Occipital lobe (tissue), 2 donors: ENCODE data around the gene POU5F2. TPM values are rescaled to one million over a fixed set of nuclear protein-coding genes. Genes with fewer than 3 reads are reported as not detected.

Experiments used
- DNase-seq: peaks from one replicate; lab custom pipeline; 2025; lab: John Stamatoyannopoulos, UW
- total RNA-seq: library from RNA; depleted of rRNA; stranded (reverse); fragments of >200 nt; gene quantifications from one replicate; pipeline ENCODE4 v1.2.3, GENCODE V29; 2014

The POU5F2 gene, protein sequence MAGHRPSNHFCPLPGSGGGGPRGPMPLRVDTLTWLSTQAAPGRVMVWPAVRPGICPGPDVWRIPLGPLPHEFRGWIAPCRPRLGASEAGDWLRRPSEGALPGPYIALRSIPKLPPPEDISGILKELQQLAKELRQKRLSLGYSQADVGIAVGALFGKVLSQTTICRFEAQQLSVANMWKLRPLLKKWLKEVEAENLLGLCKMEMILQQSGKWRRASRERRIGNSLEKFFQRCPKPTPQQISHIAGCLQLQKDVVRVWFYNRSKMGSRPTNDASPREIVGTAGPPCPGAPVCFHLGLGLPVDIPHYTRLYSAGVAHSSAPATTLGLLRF
- total RNA-seq, result 6.9 TPM

DNA sequence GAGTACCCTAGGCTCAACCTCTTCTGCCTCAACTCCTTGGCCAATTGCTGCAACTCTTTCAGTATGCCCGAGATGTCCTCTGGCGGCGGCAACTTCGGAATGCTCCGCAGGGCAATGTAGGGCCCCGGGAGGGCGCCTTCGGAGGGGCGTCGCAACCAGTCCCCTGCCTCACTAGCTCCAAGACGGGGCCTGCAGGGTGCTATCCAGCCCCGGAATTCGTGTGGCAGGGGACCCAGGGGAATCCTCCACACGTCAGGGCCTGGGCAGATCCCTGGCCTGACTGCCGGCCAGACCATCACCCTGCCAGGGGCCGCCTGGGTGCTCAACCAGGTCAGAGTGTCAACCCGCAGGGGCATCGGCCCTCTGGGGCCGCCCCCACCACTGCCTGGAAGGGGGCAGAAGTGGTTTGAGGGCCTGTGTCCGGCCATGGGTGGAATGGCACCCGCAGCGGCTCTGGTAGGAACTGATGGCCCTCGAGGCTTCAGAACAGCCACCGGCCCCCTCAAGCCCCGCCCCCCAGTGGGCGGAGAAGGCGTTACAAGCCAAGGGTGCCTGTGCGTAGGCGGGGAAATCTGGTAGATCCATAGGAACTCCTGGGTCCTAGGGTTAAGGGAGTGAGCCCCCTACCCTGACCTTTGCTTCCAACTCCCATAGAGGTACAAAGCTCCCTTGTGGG, at the start of gene POU5F2:
TSS of gene POU5F2 (minus strand) at position 465 of the 676 bp plus-strand sequence. CDS start at position 428, 37 bp downstream.
- no peak for DNase-seq

DNA sequence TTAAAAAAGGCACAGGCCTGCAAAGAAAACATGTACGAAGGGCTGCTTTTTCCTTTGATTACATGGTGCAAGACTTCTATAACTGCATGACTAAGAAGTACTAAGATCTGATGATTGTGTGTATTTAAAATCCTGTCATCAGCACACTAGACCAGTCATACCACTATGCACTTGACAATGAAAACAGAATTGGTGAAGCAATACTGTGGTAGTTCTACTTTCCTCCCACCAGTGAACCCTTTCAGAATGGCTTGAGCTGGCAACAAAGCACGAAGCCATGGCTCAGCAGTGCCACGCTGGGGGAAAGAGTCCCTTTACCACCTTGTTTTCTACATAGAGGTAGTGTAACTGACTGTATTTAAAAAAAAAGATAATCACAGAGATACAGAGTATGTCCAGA, 49.0 kb upstream of the POU5F2 start:
- no peak for DNase-seq

DNA sequence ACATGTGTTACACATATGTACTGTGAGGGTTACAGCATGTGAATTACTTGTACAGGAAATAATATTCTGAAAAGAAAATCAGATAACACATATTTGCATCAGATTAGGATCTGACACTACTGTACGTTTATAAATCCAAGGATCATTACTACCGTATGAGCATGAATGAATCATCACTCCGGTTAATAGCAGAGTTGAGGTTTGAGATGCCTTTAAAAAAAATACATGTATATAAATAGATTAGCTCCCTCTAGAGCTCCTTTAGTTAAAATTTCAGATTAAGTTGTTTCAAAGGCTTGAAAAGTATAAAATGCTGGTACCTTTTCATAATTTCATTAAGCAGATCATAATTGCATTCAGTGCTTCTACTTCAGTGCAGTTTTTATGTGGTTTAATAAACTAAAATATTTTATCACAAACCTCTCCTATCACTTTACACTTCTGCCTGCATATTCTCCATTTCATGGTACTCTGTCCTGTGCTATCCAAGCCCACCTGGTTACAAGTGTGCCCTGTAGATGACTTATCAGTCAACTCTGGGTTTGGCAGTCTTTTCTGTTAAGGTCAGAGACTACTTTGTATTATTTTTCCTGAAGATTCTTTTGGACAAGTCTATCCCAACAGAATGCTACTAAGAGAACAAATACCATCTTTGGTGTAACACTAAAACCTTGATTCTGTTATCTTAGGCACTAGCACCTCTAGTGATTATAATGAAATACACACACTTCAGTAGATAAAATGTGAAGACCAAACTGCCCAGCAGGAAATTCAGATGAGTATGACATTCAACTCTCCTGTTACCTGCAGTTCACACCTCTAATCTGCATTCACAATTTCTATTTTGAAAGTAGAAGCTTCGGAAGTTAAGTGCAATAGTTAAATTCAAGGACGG, 48.0 kb upstream of the POU5F2 start:
- DNase-seq, result no peak

DNA sequence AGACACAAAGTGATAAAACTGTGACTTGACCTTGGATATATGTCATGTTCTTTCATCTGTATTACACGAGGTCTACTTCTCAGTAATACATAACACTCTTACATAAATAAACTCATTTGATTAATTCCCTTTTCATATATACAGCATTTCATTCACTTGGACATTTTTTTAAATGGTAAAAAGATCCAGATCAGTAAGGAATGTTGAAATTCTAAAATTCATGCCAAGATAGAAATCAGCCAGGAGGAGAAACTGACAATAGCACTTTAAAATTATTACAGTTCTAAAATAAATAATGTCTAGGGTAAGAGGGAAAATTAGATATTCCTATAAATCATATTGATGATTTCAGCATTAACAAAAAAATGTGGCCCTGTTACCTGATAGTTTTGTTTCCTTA, 46.2 kb upstream of the POU5F2 start:
- DNase-seq, result no peak

DNA sequence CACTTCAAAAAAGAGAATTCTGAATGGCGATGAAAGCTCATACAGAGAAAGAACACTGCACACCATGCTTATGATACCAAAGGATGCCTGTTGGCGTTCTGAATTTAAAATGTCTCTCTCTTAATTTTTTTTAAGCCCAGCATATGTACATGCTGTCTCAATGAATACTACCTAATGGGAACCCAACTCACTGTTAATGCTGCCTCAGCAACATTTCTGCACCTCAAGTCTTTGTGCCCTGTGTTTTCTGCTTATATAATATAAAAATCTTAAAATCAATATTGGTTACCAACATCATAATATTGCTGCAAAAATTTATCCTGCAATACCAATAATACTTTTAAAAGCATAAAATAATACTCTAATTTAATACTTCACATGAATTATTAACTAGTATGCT, 44.1 kb upstream of the POU5F2 start:
- DNase-seq, result no peak

DNA sequence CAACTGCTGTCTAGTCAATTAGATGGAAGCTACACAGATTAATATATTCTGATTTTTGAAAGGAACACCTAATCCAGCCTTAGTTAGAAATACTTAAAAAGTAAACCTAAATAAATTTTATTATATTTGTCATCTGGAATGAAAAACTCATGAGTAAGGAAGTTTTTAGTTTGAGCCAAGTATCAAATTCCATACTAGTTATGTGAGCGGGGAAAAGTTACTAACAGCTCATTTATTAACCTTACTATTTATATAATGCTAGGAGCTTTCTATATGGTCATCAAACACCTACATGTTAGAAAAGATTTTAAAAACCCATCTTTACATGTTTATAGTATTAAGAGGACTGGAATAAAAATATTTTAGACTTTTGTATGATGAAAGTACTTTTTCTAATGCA, 41.6 kb upstream of the POU5F2 start:
- DNase-seq, result no peak

DNA sequence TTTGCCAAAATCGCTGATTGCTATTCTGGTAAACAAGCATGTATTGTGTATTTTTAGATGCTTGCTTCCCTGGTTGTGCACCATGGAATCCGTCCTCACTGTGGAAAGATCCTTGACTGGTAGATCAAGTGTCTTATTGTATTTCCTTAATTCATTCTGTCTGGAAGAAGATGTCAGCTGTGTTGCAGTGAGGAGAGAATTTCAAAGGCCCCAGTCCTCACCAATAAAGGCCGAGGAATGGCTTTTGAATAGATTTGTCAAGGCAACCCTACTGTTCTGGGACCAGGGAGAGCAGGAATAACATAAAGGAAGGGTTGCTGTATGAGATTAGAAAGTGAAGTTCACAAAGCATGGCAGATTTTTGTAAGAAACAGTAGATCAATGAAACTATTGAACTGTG, 36.2 kb upstream of the POU5F2 start:
- DNase-seq, result no peak

DNA sequence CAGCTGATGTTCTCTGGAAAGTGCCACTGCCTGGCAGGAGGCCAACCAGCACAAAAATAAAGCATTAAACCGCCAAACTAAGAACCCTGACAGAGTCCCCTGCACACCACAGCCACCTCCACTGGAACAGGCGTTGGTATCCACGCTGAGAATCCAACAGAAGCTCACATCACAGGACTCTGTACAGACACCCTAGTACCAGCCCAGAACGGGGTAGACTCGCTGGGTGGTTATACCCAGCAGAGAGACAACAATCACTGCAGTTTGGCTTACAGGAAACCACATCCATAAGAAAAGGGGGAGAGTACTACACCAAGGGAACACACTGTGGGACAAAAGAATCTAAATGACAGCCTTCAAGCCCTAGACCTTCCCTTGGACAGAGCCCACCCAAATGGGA, 15.0 kb upstream of the POU5F2 start:
- DNase-seq, result no peak

DNA sequence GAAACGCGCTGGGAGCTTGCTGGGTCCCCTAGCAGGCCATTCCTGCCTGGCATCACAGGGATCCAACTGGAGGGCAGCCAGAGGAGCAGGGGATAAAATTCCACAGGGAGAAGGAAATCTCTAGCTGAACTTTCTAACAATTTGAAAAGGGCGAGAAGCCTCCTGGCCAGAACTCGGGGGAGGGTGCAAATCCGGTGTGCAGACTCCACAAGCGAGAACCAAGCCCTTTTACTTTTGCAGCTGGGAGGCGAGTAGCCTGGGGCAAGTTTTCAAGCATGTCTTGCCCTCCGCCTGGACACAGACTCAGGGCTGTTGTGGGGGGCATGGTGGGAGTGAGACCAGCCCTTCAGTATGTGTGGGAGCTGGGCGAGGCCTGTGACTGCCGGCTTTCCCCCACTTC, 14.3 kb upstream of the POU5F2 start:
- no peak for DNase-seq

DNA sequence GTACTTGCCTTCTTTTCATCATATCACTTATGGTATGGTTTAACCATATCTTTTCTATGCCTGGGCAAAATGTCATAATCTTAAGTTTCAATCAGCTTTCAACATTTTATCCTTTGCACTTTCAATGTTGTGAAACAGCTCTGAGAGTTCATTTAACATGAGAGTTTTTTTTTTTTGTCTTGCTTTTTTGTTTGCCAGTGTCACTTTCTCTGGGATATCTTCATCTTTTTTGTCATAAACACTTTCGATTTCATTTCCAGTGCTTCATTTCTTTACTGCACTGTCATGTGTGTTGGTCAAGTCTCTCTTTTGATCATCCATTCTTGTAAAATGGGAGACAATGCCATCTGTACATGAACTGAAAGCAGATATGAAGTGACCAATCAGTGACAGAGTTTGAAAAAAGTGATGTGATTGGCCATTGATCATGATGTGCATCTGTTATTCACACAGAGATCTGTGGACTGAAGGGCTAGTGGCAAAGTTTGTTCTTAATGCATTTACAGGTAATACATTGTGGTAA, 7.5 kb upstream of the POU5F2 start:
- DNase-seq, result no peak

DNA sequence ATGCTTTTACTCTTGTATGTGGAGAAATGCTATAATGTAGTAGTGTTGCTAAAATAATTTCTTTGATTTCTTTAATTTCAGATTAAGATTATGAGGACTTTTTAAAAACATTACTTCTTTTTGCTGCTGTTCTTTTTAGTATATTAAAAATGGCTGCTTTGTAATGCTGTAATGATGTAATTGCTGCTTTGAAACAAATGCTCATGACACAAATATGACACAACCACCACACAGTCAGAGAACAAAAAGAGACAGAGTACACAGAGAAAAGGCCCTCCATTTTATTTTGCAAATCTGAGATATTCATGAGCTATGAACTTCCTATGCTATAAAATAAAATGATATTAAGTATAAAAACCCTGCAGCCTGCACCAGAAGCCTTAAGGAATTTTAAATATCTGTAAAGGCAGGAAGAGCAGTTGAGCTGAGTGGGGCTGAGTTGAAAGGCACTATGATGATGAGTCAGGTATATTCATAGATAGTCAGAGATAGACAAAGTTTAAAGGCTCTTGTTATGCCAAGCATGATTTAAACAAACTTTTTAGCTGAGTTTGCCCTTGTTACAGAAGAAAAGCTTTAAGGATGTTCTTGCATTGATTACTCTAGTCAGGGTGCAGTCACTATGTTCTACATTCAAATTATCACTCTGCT, 5.1 kb upstream of the POU5F2 start:
- DNase-seq, result no peak

DNA sequence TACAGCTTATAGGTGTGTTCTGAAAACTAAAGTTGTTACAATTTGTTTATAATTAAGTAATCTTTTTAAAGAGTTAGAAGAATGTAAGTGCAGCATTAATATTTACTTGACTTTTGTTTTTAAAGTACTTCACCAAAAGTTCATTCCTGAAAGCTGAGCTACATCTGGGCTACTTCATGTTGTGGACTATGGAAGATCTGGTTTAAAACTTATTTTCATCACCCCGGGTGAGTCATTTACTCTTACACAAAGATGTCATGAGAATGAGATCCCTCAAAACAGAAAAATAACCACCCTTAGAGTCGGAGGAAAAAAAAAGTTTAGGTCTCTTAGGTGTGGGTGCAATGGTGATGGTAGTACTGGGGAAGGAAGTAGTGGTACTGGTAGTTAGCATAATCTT, 5.1 kb downstream of the POU5F2 start:
- DNase-seq, result no peak

DNA sequence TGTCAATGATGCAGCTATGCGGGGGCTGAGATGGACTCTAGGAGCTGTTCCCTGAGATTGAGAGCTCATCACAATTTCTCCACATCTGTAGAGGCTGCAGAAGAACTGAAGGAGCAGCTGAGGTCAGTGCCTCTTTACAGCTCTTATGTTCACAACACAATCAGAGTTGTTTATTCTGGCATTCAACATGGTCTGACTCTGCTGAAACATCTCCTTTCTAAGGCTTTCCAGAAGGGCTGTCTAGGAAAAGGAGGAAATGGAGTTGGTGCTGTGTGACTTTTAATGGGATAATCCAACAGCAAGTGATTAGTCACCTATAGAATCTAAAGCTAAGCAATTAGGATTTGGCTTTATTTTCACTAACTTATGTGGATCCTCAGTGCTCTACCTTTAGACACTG, 6.0 kb downstream of the POU5F2 start:
- DNase-seq, result no peak

DNA sequence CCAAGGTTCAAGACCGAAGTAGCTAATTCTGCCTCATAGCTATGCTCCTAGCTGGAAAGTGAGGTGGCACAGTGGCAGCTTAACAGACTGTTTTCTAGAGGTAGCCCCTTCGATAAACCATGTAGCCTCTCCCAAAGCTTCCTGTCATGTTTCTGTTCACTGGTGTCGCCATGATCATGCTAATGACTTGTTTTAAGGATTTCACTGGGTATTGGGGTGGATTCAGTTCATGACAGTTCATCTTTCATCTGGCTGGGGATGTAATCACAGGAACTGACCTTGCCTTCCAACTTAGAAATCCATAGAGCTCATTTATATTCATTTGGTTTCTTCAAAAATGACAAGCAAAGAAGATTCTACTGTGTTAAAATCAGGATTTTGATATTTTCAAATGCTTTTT, 9.4 kb downstream of the POU5F2 start:
- DNase-seq, result no peak

DNA sequence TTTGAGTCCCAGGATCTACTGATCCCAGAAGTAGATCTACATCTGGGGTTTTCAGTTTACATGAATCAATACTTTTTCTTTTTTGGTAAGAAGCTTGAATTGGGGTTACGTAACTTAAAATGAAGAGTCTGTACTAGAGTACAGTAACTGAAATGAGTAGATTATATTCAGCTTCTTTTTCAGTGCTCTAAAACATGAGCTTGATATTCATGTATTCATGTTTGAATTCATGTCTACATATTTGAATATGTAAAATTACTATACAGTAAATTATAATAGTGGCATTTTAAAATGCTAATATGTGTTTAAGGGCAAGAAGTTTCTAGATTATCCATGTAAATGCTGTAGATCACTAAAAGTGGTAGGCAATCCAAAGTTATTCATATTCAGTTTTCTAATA, 14.8 kb downstream of the POU5F2 start:
- no peak for DNase-seq

DNA sequence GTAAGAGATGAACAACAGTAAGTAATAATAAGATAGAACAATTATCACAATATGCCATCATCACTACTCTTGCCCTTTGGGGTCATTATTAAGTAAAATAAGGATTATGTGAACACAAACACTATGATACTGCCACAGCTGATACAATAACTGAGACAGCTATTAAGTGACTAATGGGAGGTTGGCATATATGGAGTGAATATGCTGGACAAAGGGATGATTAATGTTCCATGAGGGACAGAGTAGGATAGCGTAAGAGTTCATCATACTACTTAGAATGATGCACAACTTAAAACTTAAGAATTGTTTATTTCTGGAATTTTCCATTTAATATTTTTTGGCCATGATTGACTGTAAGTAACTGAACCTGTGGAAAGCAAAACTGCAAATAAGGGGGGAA, 16.6 kb downstream of the POU5F2 start:
- DNase-seq, result no peak

DNA sequence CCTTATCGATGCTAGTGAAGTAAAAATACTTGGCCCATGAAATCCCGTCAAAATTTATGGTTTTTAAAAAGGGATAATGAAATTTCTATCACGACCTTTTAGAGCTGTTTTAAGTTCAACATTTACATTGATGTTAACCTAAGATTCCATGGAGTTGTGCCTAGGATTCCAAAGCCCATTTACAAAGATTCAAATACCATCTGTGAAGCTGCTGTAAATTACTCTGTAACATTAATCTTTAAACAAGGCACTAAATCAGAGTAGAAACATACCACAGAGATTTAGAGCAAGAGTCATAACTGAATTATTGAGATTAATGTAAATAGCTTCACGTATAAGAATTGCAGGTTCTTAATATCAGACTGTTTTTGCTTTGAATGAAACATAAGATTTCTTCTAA, 17.7 kb downstream of the POU5F2 start:
- no peak for DNase-seq

DNA sequence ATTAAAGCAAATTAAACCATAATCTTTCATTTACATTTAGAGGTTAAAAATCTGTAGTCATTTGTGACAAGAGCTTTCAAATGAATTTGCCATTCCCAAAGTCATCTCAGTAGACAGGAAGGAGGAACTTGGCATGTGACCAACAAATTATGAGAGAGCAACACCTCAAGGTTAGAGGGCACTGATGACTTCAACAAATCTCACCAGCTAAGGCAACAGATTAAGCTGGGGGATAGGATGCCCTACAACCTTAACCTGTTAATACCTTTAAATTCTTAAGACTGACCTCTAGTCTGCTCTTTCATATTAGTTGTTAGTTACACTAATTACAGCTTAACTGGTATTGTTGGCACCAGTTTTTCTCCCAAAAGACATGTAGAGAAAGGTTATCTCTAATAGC, 18.4 kb downstream of the POU5F2 start:
- no peak for DNase-seq

DNA sequence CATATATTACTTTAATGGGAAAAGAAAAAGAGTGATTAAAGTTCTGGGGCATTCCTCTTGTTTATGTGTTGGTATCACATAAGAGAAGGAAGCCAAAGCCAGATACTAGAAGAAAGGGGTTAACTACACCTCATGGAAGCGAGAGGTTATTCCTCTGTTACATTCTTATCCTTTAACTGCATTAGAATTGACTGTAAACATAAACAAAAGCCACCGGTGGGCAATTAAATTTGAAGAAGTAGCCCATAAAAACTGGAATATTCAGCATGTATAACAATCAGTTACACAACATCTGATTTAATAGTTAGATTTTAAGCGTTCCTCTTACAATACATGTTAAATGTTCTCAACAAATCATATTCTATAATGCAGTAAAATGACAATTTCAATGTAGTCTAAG, 18.8 kb downstream of the POU5F2 start:
- DNase-seq, result no peak

DNA sequence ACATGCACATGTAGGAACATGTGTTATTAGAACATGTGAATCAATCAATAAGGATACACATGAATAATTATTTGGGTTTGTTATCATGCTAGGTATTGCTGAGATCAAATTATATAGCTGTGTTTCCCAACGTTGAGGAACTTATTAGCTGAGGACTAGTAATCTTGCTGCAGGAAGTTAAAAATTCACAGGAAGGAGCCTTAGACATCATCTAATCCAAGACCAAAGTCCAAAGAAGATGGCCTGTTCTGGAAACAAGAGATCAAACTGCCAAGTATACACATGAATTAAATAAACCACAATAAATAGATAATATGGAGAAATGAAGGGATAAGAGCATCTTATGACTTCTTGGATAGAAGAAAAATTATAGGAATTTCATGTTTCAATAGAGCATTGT, 19.9 kb downstream of the POU5F2 start:
- no peak for DNase-seq

DNA sequence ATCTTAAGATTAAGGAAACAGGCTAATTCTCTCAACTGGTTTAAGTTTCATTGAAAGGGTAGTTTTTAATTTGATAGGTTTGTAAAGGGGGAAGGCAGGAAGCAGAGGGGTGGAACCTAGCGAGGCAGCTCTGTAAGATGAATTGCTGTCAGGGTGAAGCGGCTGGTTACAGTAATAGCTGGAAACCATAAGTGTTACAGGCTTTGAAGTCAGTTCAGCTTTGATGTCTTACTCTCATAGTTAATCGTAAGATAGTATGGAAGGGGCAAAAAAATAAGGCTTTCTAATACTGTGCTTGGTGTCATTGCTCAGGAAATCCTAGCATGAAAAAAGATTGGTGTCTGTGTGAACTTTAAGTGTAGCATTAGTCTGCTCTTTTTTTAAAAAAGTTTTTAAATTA, 20.3 kb downstream of the POU5F2 start:
- no peak for DNase-seq

DNA sequence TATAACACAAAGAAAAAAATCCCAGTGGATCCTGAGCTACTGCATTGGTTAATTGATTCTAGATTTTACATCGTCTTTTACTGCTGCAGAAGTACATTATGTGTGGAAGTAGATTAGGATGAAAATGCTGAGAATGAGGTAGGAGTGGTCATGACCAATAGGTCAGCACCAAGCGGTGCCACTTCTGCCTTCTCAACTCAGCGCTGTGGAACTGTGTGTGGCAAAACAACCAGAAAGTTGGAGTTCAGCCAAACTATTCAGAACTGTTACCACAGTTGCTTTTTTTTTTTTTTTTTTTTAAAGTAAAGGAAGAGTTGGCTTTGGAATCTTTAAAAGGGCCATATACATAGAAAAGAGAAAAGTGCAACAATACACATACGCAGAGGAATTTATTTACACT, 24.2 kb downstream of the POU5F2 start:
- DNase-seq, result no peak
